GM18511 (cell line): ENCODE measurements around the gene GSTA5.
"Not testable (repeated sequence)": the region's sequence is repeated elsewhere in the genome, so short reads cannot be mapped to it uniquely, and the experiment has no call there.

Source experiments
- ATAC-seq: cut with Tn5 transposase; IDR thresholded peaks from one replicate; pipeline ENCODE4 v1.9.1; 2021; ENCODE audit warnings: mild to moderate bottlenecking, moderate library complexity; ENCODE audit not compliant: unreplicated experiment

Gene GSTA5

DNA sequence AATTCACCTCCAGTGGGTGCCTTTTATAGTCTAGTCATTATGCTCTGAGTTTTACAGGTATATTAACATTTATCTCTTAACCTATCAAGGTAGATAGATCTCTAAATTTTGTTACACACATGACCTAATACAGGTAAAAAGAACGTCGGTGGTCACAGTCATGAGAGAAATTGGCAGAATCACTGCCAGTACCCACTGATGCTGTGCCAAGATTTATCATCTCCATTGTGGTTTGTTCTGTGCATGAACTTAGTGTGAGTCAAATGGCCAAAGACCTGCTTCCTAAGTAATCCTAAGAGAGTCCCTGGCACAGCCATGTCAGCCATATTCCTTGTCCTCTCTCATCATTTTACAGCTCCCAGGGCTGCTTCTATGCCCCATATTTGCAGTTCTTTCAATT is 46.2 kb downstream of the GSTA5 start:
- not testable (repeated sequence) for ATAC-seq

- no peak for ATAC-seq
These were observed 49.8 kb downstream of the GSTA5 start for GRCh38 chr6:52790861-52791260.

- ATAC-seq: not testable (repeated sequence)
These were observed 51.0 kb downstream of the GSTA5 start for GRCh38 chr6:52789658-52790057.

- no peak for ATAC-seq
These were observed 52.1 kb downstream of the GSTA5 start for GRCh38 chr6:52788478-52788877.

DNA sequence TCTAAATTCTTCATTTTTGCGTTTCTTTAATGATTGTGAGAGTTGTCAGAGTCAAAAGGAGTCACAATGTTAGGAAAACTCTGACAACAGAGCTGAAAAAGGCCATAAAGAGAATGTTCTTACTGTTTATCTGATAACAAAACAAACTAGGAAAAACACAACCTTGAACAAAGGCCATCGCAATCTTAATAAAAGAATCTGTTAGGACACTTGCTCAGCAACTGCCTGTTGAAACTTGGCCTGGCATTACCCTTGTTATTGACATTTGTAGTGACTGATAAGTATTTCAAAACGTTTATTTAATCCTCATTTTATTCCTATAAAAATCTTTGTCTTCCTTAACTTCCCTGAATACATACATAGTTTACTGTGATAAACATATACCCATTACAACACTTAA is 52.7 kb downstream of the GSTA5 start:
- ATAC-seq: no peak

DNA sequence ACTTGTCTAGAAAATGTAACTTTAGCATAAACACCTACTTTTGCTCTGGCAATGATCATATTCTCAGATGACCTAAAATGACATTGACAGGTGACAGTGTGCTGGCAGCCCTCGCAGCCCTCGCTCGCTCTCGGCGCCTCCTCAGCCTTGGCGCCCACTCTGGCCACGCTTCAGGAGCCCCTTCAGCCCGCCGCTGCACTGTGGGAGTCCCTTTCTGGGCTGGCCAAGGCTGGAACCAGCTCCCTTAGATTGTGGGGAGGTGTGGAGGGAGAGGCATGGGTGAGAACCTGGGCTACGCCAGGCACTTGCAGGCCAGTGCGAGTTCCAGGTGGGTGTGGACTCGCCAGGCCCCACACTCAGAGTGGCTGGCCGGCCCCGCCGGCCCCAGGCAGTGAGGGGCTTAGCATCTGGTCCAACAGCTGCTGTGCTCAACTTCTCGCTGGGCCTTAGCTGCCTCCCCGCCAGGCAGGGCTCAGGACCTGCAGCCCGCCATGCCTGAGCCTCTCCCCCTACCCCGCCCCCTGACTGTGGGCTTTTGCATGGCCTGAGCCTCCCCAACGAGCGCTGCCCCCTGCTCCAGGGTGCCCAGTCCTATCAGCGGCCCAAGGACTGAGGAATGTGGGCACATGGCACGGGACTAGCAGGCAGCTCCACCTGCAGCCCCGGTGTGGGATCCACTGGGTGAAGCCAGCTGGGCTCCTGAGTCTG is 54.2 kb downstream of the GSTA5 start:
- ATAC-seq: no peak

DNA sequence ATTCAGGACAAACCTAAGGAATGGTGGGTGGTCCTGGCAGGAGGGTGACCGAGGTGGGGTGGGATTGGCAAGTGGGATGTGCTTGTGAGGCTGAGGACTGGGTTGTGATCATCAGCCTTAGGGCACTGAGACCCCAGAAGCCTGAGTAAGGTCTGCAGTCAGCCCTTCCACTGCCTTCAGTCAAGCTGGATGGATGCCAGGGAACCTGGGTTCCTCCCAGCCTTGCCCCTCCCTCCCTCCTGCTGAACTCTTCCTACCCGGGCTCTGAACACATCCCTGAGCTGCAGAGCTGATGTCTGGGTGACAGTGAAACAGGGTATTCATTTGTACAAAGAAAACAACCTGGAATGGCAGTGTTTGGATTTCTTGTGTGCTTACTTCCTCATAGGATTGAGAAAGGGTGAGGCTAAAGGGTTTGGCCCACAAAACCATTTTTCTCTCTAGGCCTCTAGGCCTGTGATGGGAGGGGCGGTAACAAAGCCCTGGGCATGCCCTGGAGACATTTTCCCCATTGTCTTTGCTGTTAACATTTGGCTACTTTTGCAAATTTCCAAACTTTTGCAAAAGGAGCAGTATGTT is 57.8 kb downstream of the GSTA5 start:
- not testable (repeated sequence) for ATAC-seq

- not testable (repeated sequence) for ATAC-seq
These were observed 58.4 kb downstream of the GSTA5 start for GRCh38 chr6:52782209-52782608.
